Measurements from ENCODE around the gene SYNE1. TPM values are rescaled to one million over a fixed set of nuclear protein-coding genes. Genes with fewer than 3 reads are reported as not detected.

Gene SYNE1
- total RNA-seq, 1 experiment from 2014 or later: 23.0 TPM

GRCh38 chr6:152420696-152421095 is 216.5 kb downstream of the SYNE1 start:
- no TSS peak for BruUV-seq (replicated peaks)
- no peak for DNase-seq
- Mint-ChIP-seq H3K27me3 (ENCODE audit: insufficient read depth, unreplicated experiment) (peaks cover 12% of the 10 kb centered on the region), H3K4me1 (ENCODE audit: low read depth, unreplicated experiment) (no peaks in the 10 kb centered on the region), H3K9me3 (ENCODE audit: unreplicated experiment) (no peaks in the 10 kb centered on the region), H3K27ac (ENCODE audit: unreplicated experiment) (no peak overlapping the region), H3K36me3 (ENCODE audit: insufficient read depth, unreplicated experiment) (no peaks in the 10 kb centered on the region), H3K4me3 (ENCODE audit: unreplicated experiment) (no peak overlapping the region)
- TF ChIP-seq, protein P1, sequence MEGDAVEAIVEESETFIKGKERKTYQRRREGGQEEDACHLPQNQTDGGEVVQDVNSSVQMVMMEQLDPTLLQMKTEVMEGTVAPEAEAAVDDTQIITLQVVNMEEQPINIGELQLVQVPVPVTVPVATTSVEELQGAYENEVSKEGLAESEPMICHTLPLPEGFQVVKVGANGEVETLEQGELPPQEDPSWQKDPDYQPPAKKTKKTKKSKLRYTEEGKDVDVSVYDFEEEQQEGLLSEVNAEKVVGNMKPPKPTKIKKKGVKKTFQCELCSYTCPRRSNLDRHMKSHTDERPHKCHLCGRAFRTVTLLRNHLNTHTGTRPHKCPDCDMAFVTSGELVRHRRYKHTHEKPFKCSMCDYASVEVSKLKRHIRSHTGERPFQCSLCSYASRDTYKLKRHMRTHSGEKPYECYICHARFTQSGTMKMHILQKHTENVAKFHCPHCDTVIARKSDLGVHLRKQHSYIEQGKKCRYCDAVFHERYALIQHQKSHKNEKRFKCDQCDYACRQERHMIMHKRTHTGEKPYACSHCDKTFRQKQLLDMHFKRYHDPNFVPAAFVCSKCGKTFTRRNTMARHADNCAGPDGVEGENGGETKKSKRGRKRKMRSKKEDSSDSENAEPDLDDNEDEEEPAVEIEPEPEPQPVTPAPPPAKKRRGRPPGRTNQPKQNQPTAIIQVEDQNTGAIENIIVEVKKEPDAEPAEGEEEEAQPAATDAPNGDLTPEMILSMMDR (IDR thresholded peaks at IDR 0.05; ENCODE audit: insufficient read depth in 1 of 2, low read depth in 1 of 2, low read length in 1 of 2, severe bottlenecking in 1 of 2, unreplicated experiment in 1 of 2): no peak
- POLR2A ChIA-PET: no interaction called here
- intact Hi-C loops (cut with micrococcal nuclease; ENCODE audit: unreplicated experiment): no loop called here
- H3K27me3 ChIP-seq (replicated peaks; ENCODE audit: control insufficient read depth, insufficient read depth, low read length): no peaks in the 10 kb centered on the region; the same call in 1 of the 2 replicates
- CTCF ChIA-PET: no interaction called here
- H3K36me3 ChIP-seq (ENCODE audit: control insufficient read depth, insufficient read depth, low read length): no peaks in the 10 kb centered on the region
- H3K4me3 ChIP-seq (ENCODE audit: low read depth, low read length): no peak overlapping the region
- H3K9me3 ChIP-seq: no peaks in the 10 kb centered on the region
- H3K4me1 ChIP-seq: no peaks in the 10 kb centered on the region

DNA sequence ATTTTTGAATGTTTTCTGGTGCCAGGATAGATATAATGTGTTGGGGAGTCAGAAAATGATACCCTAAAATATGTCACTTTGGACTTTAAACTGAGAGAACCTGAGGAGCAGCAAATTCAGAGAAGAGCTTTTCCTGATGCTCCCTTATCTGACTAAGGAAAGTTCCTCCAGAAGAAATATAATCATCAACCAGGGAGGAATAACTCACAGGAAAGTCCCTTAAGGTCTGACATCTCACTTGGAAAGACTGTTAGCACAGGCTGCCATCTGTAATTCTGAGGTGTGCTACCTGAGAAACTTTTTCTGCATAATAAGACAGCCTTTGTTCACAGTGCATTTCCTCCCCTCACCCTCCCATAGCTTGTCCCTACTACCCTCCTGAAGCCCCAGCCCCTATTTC is 218.6 kb downstream of the SYNE1 start:
- ChIA-PET POLR2A (no interaction called here), CTCF (no interaction called here)
- TF ChIP-seq, protein P1 (IDR thresholded peaks at IDR 0.05; ENCODE audit: insufficient read depth in 1 of 2, low read depth in 1 of 2, low read length in 1 of 2, severe bottlenecking in 1 of 2, unreplicated experiment in 1 of 2): no peak

GRCh38 chr6:152416652-152417051 is 220.5 kb downstream of the SYNE1 start:
- Mint-ChIP-seq H3K27me3 (ENCODE audit: insufficient read depth, unreplicated experiment) (peaks cover 3% of the 10 kb centered on the region), H3K27ac (ENCODE audit: unreplicated experiment) (no peak overlapping the region), H3K4me3 (ENCODE audit: unreplicated experiment) (no peak overlapping the region), H3K9me3 (ENCODE audit: unreplicated experiment) (no peaks in the 10 kb centered on the region), H3K36me3 (ENCODE audit: insufficient read depth, unreplicated experiment) (no peaks in the 10 kb centered on the region), H3K4me1 (ENCODE audit: low read depth, unreplicated experiment) (no peaks in the 10 kb centered on the region)
- H3K4me3 ChIP-seq (ENCODE audit: low read depth, low read length): no peak overlapping the region
- H3K4me1 ChIP-seq: no peaks in the 10 kb centered on the region
- TF ChIP-seq, protein P1 (IDR thresholded peaks at IDR 0.05; ENCODE audit: insufficient read depth in 1 of 2, low read depth in 1 of 2, low read length in 1 of 2, severe bottlenecking in 1 of 2, unreplicated experiment in 1 of 2): no peak
- no TSS peak for BruUV-seq (replicated peaks)
- ChIA-PET CTCF (no interaction called here), POLR2A (no interaction called here)
- intact Hi-C loops (cut with micrococcal nuclease; ENCODE audit: unreplicated experiment): no loop called here
- H3K9me3 ChIP-seq: no peaks in the 10 kb centered on the region
- DNase-seq: no peak
- H3K36me3 ChIP-seq (ENCODE audit: control insufficient read depth, insufficient read depth, low read length): no peaks in the 10 kb centered on the region
- no peaks in the 10 kb centered on the region; the same call in 1 of the 2 replicates for H3K27me3 ChIP-seq (replicated peaks; ENCODE audit: control insufficient read depth, insufficient read depth, low read length)

More for the DNA sequence above, 218.6 kb downstream of the SYNE1 start:
- Histone ChIP-seq H3K4me3 (ENCODE audit: low read depth, low read length) (no peak overlapping the region), H3K27me3 (replicated peaks; ENCODE audit: control insufficient read depth, insufficient read depth, low read length) (no peaks in the 10 kb centered on the region; the same call in 1 of the 2 replicates), H3K36me3 (ENCODE audit: control insufficient read depth, insufficient read depth, low read length) (no peaks in the 10 kb centered on the region), H3K4me1 (no peaks in the 10 kb centered on the region), H3K9me3 (no peaks in the 10 kb centered on the region)
- no peak overlapping the region for H3K4me3 Mint-ChIP-seq (ENCODE audit: unreplicated experiment)
- H3K27ac Mint-ChIP-seq (ENCODE audit: unreplicated experiment): no peak overlapping the region
- no peaks in the 10 kb centered on the region for H3K36me3 Mint-ChIP-seq (ENCODE audit: insufficient read depth, unreplicated experiment)
- no peaks in the 10 kb centered on the region for H3K9me3 Mint-ChIP-seq (ENCODE audit: unreplicated experiment)
- BruUV-seq (replicated peaks): no TSS peak
- intact Hi-C loops (cut with micrococcal nuclease; ENCODE audit: unreplicated experiment): no loop called here
- no peak for DNase-seq
- peaks cover 8% of the 10 kb centered on the region for H3K27me3 Mint-ChIP-seq (ENCODE audit: insufficient read depth, unreplicated experiment)
- H3K4me1 Mint-ChIP-seq (ENCODE audit: low read depth, unreplicated experiment): no peaks in the 10 kb centered on the region

Data from Caco-2 (cell line).